HUES64 (cell line): ENCODE results near the gene DNAH17.

ENCODE experiments used
- H3K27ac ChIP-seq: 2 replicates; pipeline ENCODE4 v1.7.0; 2013; ENCODE audit warnings: low read depth, low read length, inconsistent platforms
- H3K27me3 ChIP-seq: 2 replicates; pipeline ENCODE4 v1.6.1; 2013; ENCODE audit warnings: mild to moderate bottlenecking, low read length; ENCODE audit not compliant: insufficient read depth
- H3K36me3 ChIP-seq: 2 replicates; pipeline ENCODE4 v1.6.1; 2013; ENCODE audit warnings: mild to moderate bottlenecking, low read length; ENCODE audit not compliant: insufficient read depth
- H3K4me1 ChIP-seq: 2 replicates; pipeline ENCODE4 v1.6.1; 2013; ENCODE audit warnings: mild to moderate bottlenecking, low read length, moderate library complexity; ENCODE audit not compliant: insufficient read depth
- H3K4me3 ChIP-seq: 2 replicates; pipeline ENCODE4 v1.5.1; 2013; ENCODE audit warnings: mild to moderate bottlenecking, low read length, moderate library complexity
- H3K9ac ChIP-seq: 2 replicates; pipeline ENCODE4 v1.6.1; 2013; ENCODE audit warnings: mild to moderate bottlenecking, low read depth, low read length
- H3K9me3 ChIP-seq: 2 replicates; pipeline ENCODE4 v1.6.1; 2013; ENCODE audit warnings: low read depth, low read length; ENCODE audit not compliant: insufficient read depth
- WGBS: fragments of 150-250, 120-280 bp; methylation state at CpG from one replicate; pipeline ENCODE4 v1.1.7; 2013; ENCODE audit warnings: missing lambda C conversion rate; 5-methylcytosine and 5-hydroxymethylcytosine counted together

DNAH17 gene

GRCh38 chr17:78537217-78537860 is 39.9 kb downstream of the DNAH17 start:
- Histone ChIP-seq H3K27ac (no peak overlapping the region), H3K4me1 (no peaks in the 10 kb centered on the region), H3K4me3 (no peak overlapping the region), H3K27me3 (no peaks in the 10 kb centered on the region), H3K9ac (no peak overlapping the region), H3K9me3 (no peaks in the 10 kb centered on the region), H3K36me3 (no peaks in the 10 kb centered on the region)
- 94% methylated on average over 20 of the region's 20 CpGs for whole genome bisulfite sequencing

GRCh38 chr17:78535273-78536197 is 41.7 kb downstream of the DNAH17 start:
- 88% methylated on average over 19 of the region's 19 CpGs for WGBS
- Histone ChIP-seq H3K36me3 (no peaks in the 10 kb centered on the region), H3K4me1 (no peaks in the 10 kb centered on the region)

GRCh38 chr17:78534492-78535272 is 42.5 kb downstream of the DNAH17 start:
- 85% methylated on average over 6 of the region's 6 CpGs for WGBS
- Histone ChIP-seq H3K4me3 (no peak overlapping the region), H3K27ac (no peak overlapping the region)

More at GRCh38 chr17:78535273-78536197, 41.7 kb downstream of the DNAH17 start:
- no peaks in the 10 kb centered on the region for H3K27me3 ChIP-seq
- H3K9me3 ChIP-seq = no peaks in the 10 kb centered on the region
- no peak overlapping the region for H3K4me3 ChIP-seq
- no peak overlapping the region for H3K9ac ChIP-seq
- no peak overlapping the region for H3K27ac ChIP-seq

GRCh38 chr17:78532922-78533640 is 44.1 kb downstream of the DNAH17 start:
- Histone ChIP-seq H3K4me3 (no peak overlapping the region), H3K27me3 (no peaks in the 10 kb centered on the region), H3K27ac (no peak overlapping the region), H3K4me1 (no peaks in the 10 kb centered on the region), H3K9ac (no peak overlapping the region), H3K36me3 (no peaks in the 10 kb centered on the region), H3K9me3 (no peaks in the 10 kb centered on the region)
- WGBS = 88% methylated on average over 19 of the region's 19 CpGs

More at GRCh38 chr17:78534492-78535272, 42.5 kb downstream of the DNAH17 start:
- Histone ChIP-seq H3K9me3 (no peaks in the 10 kb centered on the region), H3K36me3 (no peaks in the 10 kb centered on the region), H3K4me1 (no peaks in the 10 kb centered on the region), H3K9ac (no peak overlapping the region), H3K27me3 (no peaks in the 10 kb centered on the region)

- no peak overlapping the region for H3K27ac ChIP-seq
- H3K9me3 ChIP-seq = no peaks in the 10 kb centered on the region
- H3K4me3 ChIP-seq = no peak overlapping the region
- H3K27me3 ChIP-seq = no peaks in the 10 kb centered on the region
- H3K4me1 ChIP-seq = no peaks in the 10 kb centered on the region
- 76% methylated on average over 5 of the region's 5 CpGs for WGBS
- H3K36me3 ChIP-seq = no peaks in the 10 kb centered on the region
- no peak overlapping the region for H3K9ac ChIP-seq
These were observed 44.9 kb downstream of the DNAH17 start for GRCh38 chr17:78532311-78532710.

- no peaks in the 10 kb centered on the region for H3K9me3 ChIP-seq
- 89% methylated on average over 2 of the region's 2 CpGs for WGBS
- no peak overlapping the region for H3K9ac ChIP-seq
- no peak overlapping the region for H3K4me3 ChIP-seq
- H3K36me3 ChIP-seq = no peaks in the 10 kb centered on the region
- H3K27me3 ChIP-seq = no peaks in the 10 kb centered on the region
- H3K4me1 ChIP-seq = no peaks in the 10 kb centered on the region
- H3K27ac ChIP-seq = no peak overlapping the region
These were observed 46.5 kb downstream of the DNAH17 start for GRCh38 chr17:78530675-78531074.

GRCh38 chr17:78529871-78530670 is 47.1 kb downstream of the DNAH17 start:
- Histone ChIP-seq H3K36me3 (no peaks in the 10 kb centered on the region), H3K4me1 (no peaks in the 10 kb centered on the region), H3K27ac (no peak overlapping the region), H3K27me3 (no peaks in the 10 kb centered on the region), H3K9ac (no peak overlapping the region), H3K9me3 (no peaks in the 10 kb centered on the region), H3K4me3 (no peak overlapping the region)
- 94% methylated on average over 29 of the region's 29 CpGs for WGBS

- Histone ChIP-seq H3K4me1 (no peaks in the 10 kb centered on the region), H3K27ac (no peak overlapping the region), H3K9me3 (no peaks in the 10 kb centered on the region), H3K4me3 (no peak overlapping the region), H3K9ac (no peak overlapping the region), H3K27me3 (no peaks in the 10 kb centered on the region), H3K36me3 (no peaks in the 10 kb centered on the region)
- WGBS = 93% methylated on average over 11 of the region's 11 CpGs
These were observed 47.9 kb downstream of the DNAH17 start for GRCh38 chr17:78529251-78529650.

- H3K4me1 ChIP-seq = no peaks in the 10 kb centered on the region
- no peak overlapping the region for H3K4me3 ChIP-seq
- no peaks in the 10 kb centered on the region for H3K27me3 ChIP-seq
- H3K9ac ChIP-seq = no peak overlapping the region
- no peaks in the 10 kb centered on the region for H3K36me3 ChIP-seq
- WGBS = 52% methylated on average over 10 of the region's 10 CpGs
- H3K9me3 ChIP-seq = no peaks in the 10 kb centered on the region
- no peak overlapping the region for H3K27ac ChIP-seq
These were observed 48.7 kb downstream of the DNAH17 start for GRCh38 chr17:78528541-78528940.

- H3K36me3 ChIP-seq = no peaks in the 10 kb centered on the region
- H3K9ac ChIP-seq = no peak overlapping the region
- 90% methylated on average over 4 of the region's 4 CpGs for WGBS
- H3K4me1 ChIP-seq = no peaks in the 10 kb centered on the region
- H3K4me3 ChIP-seq = no peak overlapping the region
- no peaks in the 10 kb centered on the region for H3K9me3 ChIP-seq
- H3K27ac ChIP-seq = no peak overlapping the region
- H3K27me3 ChIP-seq = no peaks in the 10 kb centered on the region
These were observed 49.9 kb downstream of the DNAH17 start for GRCh38 chr17:78527345-78527744.
